ENCODE data around the gene HECW1. TPM values are rescaled to one million over a fixed set of nuclear protein-coding genes. Genes with fewer than 3 reads are reported as not detected.

Gene HECW1
- total RNA-seq (2014; rRNA removed; shearing (Covaris generic)) (19.2 and 21.8 TPM in 2 replicates), polyA plus RNA-seq (2016; fragmentation: Nextera tagmentation; extraction: Ambion mirVana) (6.1 and 11.0 TPM in 2 replicates)
- long read RNA-seq, partial matches to known transcripts, result 0 of 1 reads
- long read RNA-seq, other reads (novel, unspliced or antisense), result 1 of 1 reads

DNA sequence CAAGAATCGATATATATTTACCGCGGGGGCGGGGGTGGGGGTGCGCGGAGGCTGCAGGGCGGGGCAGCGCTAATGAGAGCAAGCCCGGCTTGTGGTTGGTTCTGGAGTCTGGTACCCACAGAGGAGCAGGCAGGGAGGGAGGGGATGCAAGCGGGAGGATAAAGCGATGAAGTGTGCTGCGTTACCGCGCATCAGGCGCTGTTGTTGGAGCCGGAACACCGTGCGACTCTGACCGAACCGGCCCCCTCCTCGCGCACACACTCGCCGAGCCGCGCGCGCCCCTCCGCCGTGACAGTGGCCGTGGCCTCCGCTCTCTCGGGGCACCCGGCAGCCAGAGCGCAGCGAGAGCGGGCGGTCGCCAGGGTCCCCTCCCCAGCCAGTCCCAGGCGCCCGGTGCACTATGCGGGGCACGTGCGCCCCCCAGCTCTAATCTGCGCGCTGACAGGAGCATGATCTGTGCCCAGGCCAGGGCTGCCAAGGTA lies at the start of gene HECW1:
Gene HECW1, plus strand, starts transcription at position 189 of the 482 bp plus-strand sequence. CDS start 131,259 bp downstream, outside the sequence.
- ATAC-seq, result peak; percentile 60
- Histone ChIP-seq H3K27me3 (ENCODE audit: insufficient read depth) (peaks cover 20% of the 10 kb centered on the region), H3K79me2 (replicated peaks; ENCODE audit: insufficient read depth) (peaks cover 23% of the 10 kb centered on the region), H3K9me2 (ENCODE audit: insufficient read depth) (no peaks in the 10 kb centered on the region), H3K27ac (ENCODE audit: low read depth) (no peak within 1 kb of the TSS; the same call in 1 of the 2 replicates), H3K4me3 (peak within 1 kb of the TSS; percentile 78), H3K36me3 (ENCODE audit: insufficient read depth) (no peaks in the 10 kb centered on the region), H4K20me1 (replicated peaks; ENCODE audit: insufficient read depth) (no peaks in the 10 kb centered on the region), H2AFZ (peak within 1 kb of the TSS; percentile 74), H3K4me1 (ENCODE audit: insufficient read depth) (peaks cover 38% of the 10 kb centered on the region), H3F3A (replicated peaks; ENCODE audit: low read depth) (no peaks in the 10 kb centered on the region; the same call in 1 of the 2 replicates), H3K4me2 (peak within 1 kb of the TSS; percentile 96)
- H3K27ac Mint-ChIP-seq, result no peak within 1 kb of the TSS
- H3K4me3 Mint-ChIP-seq, result peak within 1 kb of the TSS; percentile 82
- DNase-seq (ENCODE audit: low spot score), result peak; percentile 76
- H3K36me3 Mint-ChIP-seq (ENCODE audit: low read depth), result no peaks in the 10 kb centered on the region
- no peaks in the 10 kb centered on the region for H3K9me3 Mint-ChIP-seq
- TF ChIP-seq, protein P1, sequence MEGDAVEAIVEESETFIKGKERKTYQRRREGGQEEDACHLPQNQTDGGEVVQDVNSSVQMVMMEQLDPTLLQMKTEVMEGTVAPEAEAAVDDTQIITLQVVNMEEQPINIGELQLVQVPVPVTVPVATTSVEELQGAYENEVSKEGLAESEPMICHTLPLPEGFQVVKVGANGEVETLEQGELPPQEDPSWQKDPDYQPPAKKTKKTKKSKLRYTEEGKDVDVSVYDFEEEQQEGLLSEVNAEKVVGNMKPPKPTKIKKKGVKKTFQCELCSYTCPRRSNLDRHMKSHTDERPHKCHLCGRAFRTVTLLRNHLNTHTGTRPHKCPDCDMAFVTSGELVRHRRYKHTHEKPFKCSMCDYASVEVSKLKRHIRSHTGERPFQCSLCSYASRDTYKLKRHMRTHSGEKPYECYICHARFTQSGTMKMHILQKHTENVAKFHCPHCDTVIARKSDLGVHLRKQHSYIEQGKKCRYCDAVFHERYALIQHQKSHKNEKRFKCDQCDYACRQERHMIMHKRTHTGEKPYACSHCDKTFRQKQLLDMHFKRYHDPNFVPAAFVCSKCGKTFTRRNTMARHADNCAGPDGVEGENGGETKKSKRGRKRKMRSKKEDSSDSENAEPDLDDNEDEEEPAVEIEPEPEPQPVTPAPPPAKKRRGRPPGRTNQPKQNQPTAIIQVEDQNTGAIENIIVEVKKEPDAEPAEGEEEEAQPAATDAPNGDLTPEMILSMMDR (conservative IDR thresholded peaks at IDR 0.05; ENCODE audit: low read depth in 2 of 2), result peak in 1 of 2 experiments; percentile 35; a peak in 2 of 4 replicates
- TF ChIP-seq POLR2AphosphoS5 (IDR thresholded peaks at IDR 0.05; ENCODE audit: low read depth), result no peak; the same call in 1 of the 2 replicates
- peaks cover 64% of the 10 kb centered on the region for H3K4me1 Mint-ChIP-seq
- peaks cover 19% of the 10 kb centered on the region for H3K27me3 Mint-ChIP-seq (ENCODE audit: insufficient read depth, low read depth, poor library complexity)

DNA sequence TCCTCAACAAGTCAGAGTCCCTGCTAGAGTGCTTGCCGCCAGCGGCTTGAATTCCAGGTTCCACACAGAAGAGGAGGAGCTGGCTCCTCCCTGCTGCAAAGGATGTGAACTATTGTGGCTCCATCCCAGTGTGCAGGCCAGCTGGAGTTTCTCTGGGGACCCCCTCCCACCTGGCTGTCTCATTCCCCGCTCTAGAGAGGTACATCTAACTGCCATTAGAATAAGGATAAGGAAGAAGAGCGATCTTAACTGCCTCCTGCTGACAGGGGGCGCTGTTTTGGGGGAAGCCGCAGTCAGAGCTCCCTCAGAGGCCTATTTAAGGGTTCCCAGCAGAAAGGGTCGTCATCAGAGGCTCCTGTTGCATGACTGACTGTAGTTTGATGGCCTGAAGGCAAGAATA lies 40.8 kb upstream of the HECW1 start:
- peak; percentile 94 for DNase-seq (ENCODE audit: low spot score)
- Histone ChIP-seq H3K79me2 (replicated peaks; ENCODE audit: insufficient read depth) (no peaks in the 10 kb centered on the region), H3K4me3 (no peak overlapping the region), H3K4me2 (0 out of 2 replicates have a peak overlapping the region, but pooled peaks have one; percentile 16), H3K36me3 (ENCODE audit: insufficient read depth) (no peaks in the 10 kb centered on the region), H4K20me1 (replicated peaks; ENCODE audit: insufficient read depth) (no peaks in the 10 kb centered on the region), H2AFZ (peak overlapping the region; percentile 72), H3K9me2 (ENCODE audit: insufficient read depth) (no peaks in the 10 kb centered on the region), H3K27me3 (ENCODE audit: insufficient read depth) (no peaks in the 10 kb centered on the region), H3F3A (replicated peaks; ENCODE audit: low read depth) (no peaks in the 10 kb centered on the region), H3K27ac (ENCODE audit: low read depth) (no peak overlapping the region), H3K4me1 (ENCODE audit: insufficient read depth) (peaks cover 7% of the 10 kb centered on the region; the same call in 1 of the 2 replicates)
- peak; percentile 99 for ATAC-seq
- no peak overlapping the region for H3K4me3 Mint-ChIP-seq
- TF ChIP-seq, protein P1 (conservative IDR thresholded peaks at IDR 0.05; ENCODE audit: low read depth in 2 of 2), result peak; percentile 91 to 99
- TF ChIP-seq, protein P2, sequence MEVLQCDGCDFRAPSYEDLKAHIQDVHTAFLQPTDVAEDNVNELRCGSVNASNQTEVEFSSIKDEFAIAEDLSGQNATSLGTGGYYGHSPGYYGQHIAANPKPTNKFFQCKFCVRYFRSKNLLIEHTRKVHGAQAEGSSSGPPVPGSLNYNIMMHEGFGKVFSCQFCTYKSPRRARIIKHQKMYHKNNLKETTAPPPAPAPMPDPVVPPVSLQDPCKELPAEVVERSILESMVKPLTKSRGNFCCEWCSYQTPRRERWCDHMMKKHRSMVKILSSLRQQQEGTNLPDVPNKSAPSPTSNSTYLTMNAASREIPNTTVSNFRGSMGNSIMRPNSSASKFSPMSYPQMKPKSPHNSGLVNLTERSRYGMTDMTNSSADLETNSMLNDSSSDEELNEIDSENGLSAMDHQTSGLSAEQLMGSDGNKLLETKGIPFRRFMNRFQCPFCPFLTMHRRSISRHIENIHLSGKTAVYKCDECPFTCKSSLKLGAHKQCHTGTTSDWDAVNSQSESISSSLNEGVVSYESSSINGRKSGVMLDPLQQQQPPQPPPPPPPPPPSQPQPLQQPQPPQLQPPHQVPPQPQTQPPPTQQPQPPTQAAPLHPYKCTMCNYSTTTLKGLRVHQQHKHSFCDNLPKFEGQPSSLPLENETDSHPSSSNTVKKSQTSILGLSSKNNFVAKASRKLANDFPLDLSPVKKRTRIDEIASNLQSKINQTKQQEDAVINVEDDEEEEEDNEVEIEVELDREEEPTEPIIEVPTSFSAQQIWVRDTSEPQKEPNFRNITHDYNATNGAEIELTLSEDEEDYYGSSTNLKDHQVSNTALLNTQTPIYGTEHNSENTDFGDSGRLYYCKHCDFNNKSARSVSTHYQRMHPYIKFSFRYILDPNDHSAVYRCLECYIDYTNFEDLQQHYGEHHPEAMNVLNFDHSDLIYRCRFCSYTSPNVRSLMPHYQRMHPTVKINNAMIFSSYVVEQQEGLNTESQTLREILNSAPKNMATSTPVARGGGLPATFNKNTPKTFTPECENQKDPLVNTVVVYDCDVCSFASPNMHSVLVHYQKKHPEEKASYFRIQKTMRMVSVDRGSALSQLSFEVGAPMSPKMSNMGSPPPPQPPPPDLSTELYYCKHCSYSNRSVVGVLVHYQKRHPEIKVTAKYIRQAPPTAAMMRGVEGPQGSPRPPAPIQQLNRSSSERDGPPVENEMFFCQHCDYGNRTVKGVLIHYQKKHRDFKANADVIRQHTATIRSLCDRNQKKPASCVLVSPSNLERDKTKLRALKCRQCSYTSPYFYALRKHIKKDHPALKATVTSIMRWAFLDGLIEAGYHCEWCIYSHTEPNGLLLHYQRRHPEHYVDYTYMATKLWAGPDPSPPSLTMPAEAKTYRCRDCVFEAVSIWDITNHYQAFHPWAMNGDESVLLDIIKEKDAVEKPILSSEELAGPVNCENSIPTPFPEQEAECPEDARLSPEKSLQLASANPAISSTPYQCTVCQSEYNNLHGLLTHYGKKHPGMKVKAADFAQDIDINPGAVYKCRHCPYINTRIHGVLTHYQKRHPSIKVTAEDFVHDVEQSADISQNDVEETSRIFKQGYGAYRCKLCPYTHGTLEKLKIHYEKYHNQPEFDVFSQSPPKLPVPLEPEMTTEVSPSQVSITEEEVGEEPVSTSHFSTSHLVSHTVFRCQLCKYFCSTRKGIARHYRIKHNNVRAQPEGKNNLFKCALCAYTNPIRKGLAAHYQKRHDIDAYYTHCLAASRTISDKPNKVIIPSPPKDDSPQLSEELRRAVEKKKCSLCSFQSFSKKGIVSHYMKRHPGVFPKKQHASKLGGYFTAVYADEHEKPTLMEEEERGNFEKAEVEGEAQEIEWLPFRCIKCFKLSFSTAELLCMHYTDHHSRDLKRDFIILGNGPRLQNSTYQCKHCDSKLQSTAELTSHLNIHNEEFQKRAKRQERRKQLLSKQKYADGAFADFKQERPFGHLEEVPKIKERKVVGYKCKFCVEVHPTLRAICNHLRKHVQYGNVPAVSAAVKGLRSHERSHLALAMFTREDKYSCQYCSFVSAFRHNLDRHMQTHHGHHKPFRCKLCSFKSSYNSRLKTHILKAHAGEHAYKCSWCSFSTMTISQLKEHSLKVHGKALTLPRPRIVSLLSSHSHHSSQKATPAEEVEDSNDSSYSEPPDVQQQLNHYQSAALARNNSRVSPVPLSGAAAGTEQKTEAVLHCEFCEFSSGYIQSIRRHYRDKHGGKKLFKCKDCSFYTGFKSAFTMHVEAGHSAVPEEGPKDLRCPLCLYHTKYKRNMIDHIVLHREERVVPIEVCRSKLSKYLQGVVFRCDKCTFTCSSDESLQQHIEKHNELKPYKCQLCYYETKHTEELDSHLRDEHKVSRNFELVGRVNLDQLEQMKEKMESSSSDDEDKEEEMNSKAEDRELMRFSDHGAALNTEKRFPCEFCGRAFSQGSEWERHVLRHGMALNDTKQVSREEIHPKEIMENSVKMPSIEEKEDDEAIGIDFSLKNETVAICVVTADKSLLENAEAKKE (CRISPR knock-in tag; IDR thresholded peaks at IDR 0.05), result peak; percentile 46; the same call in 1 of the 2 replicates
- TF ChIP-seq CREB1 (CRISPR knock-in tag; IDR thresholded peaks at IDR 0.05; ENCODE audit: low read depth), result no peak
- TF ChIP-seq, protein P3, sequence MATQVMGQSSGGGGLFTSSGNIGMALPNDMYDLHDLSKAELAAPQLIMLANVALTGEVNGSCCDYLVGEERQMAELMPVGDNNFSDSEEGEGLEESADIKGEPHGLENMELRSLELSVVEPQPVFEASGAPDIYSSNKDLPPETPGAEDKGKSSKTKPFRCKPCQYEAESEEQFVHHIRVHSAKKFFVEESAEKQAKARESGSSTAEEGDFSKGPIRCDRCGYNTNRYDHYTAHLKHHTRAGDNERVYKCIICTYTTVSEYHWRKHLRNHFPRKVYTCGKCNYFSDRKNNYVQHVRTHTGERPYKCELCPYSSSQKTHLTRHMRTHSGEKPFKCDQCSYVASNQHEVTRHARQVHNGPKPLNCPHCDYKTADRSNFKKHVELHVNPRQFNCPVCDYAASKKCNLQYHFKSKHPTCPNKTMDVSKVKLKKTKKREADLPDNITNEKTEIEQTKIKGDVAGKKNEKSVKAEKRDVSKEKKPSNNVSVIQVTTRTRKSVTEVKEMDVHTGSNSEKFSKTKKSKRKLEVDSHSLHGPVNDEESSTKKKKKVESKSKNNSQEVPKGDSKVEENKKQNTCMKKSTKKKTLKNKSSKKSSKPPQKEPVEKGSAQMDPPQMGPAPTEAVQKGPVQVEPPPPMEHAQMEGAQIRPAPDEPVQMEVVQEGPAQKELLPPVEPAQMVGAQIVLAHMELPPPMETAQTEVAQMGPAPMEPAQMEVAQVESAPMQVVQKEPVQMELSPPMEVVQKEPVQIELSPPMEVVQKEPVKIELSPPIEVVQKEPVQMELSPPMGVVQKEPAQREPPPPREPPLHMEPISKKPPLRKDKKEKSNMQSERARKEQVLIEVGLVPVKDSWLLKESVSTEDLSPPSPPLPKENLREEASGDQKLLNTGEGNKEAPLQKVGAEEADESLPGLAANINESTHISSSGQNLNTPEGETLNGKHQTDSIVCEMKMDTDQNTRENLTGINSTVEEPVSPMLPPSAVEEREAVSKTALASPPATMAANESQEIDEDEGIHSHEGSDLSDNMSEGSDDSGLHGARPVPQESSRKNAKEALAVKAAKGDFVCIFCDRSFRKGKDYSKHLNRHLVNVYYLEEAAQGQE (IDR thresholded peaks at IDR 0.05; ENCODE audit: unreplicated experiment), result no peak
- peaks cover 9% of the 10 kb centered on the region for H3K4me1 Mint-ChIP-seq
- peaks cover 3% of the 10 kb centered on the region for H3K27me3 Mint-ChIP-seq (ENCODE audit: insufficient read depth, low read depth, poor library complexity)
- H3K36me3 Mint-ChIP-seq (ENCODE audit: low read depth), result no peaks in the 10 kb centered on the region
- H3K9me3 Mint-ChIP-seq, result no peaks in the 10 kb centered on the region; the same call in 2 of the 3 replicates
- H3K27ac Mint-ChIP-seq, result no peak overlapping the region; the same call in 1 of the 2 replicates
